H1 (cell line): Measurements from ENCODE around the gene ARHGAP42. TPM values are rescaled to one million over a fixed set of nuclear protein-coding genes. Genes with fewer than 3 reads are reported as not detected.

ENCODE experiments used
- ASH2L ChIP-seq: fragments of 200-600, 300-600 bp; sonication (generic); IDR thresholded peaks from one replicate; pipeline ENCODE4 v1.7.1; 2017; ENCODE audit warnings: low read length
- EP300 ChIP-seq, 2 experiments: IDR thresholded peaks; 1 replicate in 1 of 2; 2 replicates in 1 of 2; pipeline ENCODE4 v1.6.1; 2011 to 2012; ENCODE audit warnings: low read depth in 2 of 2, low read length in 2 of 2, mild to moderate bottlenecking in 2 of 2, borderline replicate concordance in 1 of 2, inconsistent platforms in 1 of 2, moderate library complexity in 1 of 2
- GTF2F1 ChIP-seq: IDR thresholded peaks from 2 replicates; pipeline ENCODE4 v1.6.1; 2012; ENCODE audit warnings: low read depth, low read length, improper control_type of control experiment, borderline replicate concordance
- SP4 ChIP-seq: IDR thresholded peaks from 2 replicates; pipeline ENCODE4 v1.6.1; 2012; ENCODE audit warnings: low read length, inconsistent platforms
- polyA plus RNA-seq, 7 experiments: library from polyadenylated mRNA; depleted of rRNA in 3 of 7; stranded (reverse) in 5 of 7; unstranded in 2 of 7; fragments of >200 nt in 5 of 7; fragments of 200-250 nt in 2 of 7; gene quantifications; 1 replicate in 5 of 7; 2 replicates in 1 of 7; 4 replicates in 1 of 7; pipeline versions ENCODE4 v1.2.1 to v1.2.3, GENCODE V29; 2011 to 2013; ENCODE audit warnings: missing spikeins in 2 of 7, mixed read lengths in 2 of 7
- total RNA-seq: library from RNA; stranded (reverse); fragmentation: NEBNext Ultra II Directional; extraction: Animal tissue kit (Norgen Biotek cat#: 25700); gene quantifications from 2 replicates; pipeline ENCODE4 v1.2.1, GENCODE V29; 2021
- TF ChIP-seq, protein P1 (sequence below), 3 experiments: IDR thresholded peaks; 1 replicate in 2 of 3; 2 replicates in 1 of 3; pipeline versions ENCODE4 v1.5.1 to v1.6.1; 2011; ENCODE audit warnings: low read length in 3 of 3, mild to moderate bottlenecking in 3 of 3, inconsistent platforms in 2 of 3, low read depth in 1 of 3, moderate library complexity in 1 of 3; ENCODE audit not compliant: insufficient read depth in 1 of 3; ENCODE audit errors: control extremely low read depth in 1 of 3
- TF ChIP-seq, protein P2 (sequence below): IDR thresholded peaks from 2 replicates; pipeline ENCODE4 v1.6.1; 2012; ENCODE audit warnings: inconsistent platforms

Gene ARHGAP42
- total and polyA plus RNA-seq, 2 of the 8 experiments (the other 6 are each of a cell fraction or from before 2014, with no cell fraction given), result 22.2 to 33.5 TPM

DNA sequence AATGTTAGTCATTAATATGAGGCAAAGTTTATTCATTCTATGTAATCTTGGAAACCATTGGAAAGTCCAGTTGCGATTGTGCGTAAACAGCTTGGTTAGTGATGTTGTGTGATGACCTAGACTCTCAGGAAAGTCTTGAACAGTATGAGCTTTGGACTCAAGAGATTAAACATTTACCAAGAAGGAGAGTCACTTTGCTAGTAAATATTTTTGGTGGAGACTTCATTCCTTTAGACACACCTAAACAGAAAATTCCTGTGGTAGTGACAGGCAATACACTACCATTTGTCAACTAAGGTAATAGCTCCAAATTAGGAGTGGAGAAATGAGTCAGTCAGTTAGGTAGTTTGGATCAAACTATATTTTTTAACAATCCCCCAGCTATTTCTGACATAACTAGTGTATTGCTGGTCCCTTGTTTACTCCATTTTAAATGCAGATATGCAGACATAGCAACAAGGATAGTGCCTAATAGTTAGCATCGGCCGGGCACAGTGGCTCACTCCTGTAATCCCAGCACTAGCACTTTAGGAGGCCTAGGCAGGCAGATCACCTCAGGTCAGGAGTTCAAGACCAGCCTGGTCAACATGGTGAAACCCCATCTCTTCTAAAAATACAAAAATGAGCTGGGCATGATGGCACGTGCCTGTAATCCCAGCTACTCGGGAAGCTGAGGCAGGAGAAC, 89.3 kb downstream of the ARHGAP42 start (continued):
- TF ChIP-seq, protein P1, sequence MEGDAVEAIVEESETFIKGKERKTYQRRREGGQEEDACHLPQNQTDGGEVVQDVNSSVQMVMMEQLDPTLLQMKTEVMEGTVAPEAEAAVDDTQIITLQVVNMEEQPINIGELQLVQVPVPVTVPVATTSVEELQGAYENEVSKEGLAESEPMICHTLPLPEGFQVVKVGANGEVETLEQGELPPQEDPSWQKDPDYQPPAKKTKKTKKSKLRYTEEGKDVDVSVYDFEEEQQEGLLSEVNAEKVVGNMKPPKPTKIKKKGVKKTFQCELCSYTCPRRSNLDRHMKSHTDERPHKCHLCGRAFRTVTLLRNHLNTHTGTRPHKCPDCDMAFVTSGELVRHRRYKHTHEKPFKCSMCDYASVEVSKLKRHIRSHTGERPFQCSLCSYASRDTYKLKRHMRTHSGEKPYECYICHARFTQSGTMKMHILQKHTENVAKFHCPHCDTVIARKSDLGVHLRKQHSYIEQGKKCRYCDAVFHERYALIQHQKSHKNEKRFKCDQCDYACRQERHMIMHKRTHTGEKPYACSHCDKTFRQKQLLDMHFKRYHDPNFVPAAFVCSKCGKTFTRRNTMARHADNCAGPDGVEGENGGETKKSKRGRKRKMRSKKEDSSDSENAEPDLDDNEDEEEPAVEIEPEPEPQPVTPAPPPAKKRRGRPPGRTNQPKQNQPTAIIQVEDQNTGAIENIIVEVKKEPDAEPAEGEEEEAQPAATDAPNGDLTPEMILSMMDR (IDR thresholded peaks at IDR 0.05; ENCODE audit: control extremely low read depth in 1 of 3, insufficient read depth in 1 of 3, low read depth in 1 of 3, low read length in 3 of 3), result no peak
- no peak for TF ChIP-seq ASH2L
- TF ChIP-seq, protein P2, sequence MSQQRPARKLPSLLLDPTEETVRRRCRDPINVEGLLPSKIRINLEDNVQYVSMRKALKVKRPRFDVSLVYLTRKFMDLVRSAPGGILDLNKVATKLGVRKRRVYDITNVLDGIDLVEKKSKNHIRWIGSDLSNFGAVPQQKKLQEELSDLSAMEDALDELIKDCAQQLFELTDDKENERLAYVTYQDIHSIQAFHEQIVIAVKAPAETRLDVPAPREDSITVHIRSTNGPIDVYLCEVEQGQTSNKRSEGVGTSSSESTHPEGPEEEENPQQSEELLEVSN, result no peak
- no peak for TF ChIP-seq EP300 (IDR thresholded peaks at IDR 0.05; ENCODE audit: borderline replicate concordance in 1 of 2, low read depth in 2 of 2, low read length in 2 of 2)
- no peak for TF ChIP-seq GTF2F1
- no peak for TF ChIP-seq SP4
